Activated naive CD4-positive, alpha-beta T cell treated with anti-CD3 and anti-CD28 coated beads, Interleukin-2, amount 50 U/mL, for 16 hours (primary cell): Measurements from ENCODE around the gene RECK.
"Not testable (repeated sequence)": the region's sequence is repeated elsewhere in the genome, so short reads cannot be mapped to it uniquely, and the experiment has no call there.

Source experiments
- DNase-seq: peaks from one replicate; pipeline ENCODE4 v3.0.0-alpha.2; 2020

Gene RECK

GRCh38 chr9:36036780-36037548 is at the start of gene RECK:
RECK (plus strand) TSS chr9:36036913; CDS start chr9:36036999, 86 bp downstream.
- DNase-seq: peak; percentile 92

DNA sequence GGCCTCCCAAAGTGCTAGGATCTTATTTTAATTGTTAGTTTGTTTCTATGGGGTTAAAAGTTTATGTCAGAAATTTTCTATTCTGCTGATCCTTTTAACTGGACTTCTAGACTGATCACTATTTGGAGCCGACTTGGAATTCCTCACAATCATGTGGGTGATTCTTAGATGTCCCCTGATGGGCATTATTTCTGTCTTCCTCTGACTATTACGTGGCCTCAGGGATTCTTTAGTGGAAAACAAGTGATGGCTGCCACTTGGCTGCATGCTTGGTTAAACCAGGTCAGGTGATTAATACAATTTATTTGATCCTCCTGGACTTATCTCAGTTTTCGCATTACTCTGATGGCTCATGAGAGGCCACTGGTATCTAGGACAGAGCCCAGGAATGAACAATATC is 46.6 kb upstream of the RECK start:
- DNase-seq: no peak

DNA sequence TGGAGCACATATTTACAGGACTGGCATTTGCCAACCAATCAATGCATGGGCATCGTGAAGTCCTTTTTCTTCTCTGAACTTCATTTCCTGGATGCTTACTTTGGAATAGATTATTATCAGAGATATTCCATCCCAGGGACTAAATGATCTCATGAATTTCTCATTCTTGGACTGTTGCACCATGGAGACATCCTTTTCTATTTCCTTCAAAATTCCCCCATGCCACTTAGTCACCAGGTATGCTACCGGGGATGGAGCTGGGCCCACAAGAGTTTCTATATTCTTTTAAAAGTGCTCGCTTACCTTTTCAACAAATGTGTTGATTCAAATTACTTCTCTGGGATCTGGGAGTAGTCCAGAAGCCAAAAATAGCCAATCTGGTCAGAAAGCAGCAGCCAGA is 43.6 kb upstream of the RECK start:
- DNase-seq: not testable (repeated sequence)

GRCh38 chr9:35993976-35994720 is 42.6 kb upstream of the RECK start:
- DNase-seq: no peak

GRCh38 chr9:35994959-35995358 is 41.8 kb upstream of the RECK start:
- DNase-seq: no peak

GRCh38 chr9:35996358-35996970 is 40.2 kb upstream of the RECK start:
- no peak for DNase-seq

DNA sequence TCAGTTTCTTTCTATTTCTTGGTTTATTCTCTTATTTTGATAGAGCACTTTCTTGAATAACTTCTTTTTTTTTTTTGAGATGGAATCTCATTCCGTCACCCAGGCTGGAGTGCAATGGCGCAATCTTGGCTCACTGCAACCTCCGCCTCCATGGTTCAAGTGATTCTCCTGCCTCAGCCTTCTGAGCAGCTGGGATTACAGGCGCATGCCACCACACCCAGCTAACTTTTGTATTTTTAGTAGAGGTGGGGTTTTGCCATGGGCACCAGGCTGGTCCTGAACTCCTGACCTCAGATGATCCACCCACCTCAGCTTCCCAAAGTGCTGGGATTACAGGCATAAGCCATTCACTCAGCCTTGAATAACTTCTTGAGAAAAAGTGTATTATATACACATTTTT is 39.7 kb upstream of the RECK start:
- DNase-seq: not testable (repeated sequence)

DNA sequence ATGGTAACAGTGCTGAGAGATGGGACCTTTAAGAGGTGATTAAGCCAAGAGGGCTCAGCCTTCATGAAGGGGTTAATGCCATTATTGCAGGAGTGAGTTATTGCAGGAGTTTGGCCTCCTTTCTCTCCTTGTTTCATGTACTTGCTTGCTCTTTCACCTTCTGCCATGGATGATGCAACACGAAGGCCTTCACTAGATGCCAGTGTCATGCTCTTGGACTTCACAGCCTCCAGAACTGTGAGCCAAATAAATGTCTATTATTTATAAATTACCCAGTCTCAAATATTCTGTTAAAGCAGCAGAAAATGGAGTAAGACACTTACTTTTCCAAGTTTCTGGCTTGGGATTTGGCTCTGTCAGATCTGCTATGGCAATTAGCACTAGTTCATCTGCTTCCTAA is 38.4 kb upstream of the RECK start:
- no peak for DNase-seq

GRCh38 chr9:36005891-36006290 is 30.8 kb upstream of the RECK start:
- DNase-seq: no peak

DNA sequence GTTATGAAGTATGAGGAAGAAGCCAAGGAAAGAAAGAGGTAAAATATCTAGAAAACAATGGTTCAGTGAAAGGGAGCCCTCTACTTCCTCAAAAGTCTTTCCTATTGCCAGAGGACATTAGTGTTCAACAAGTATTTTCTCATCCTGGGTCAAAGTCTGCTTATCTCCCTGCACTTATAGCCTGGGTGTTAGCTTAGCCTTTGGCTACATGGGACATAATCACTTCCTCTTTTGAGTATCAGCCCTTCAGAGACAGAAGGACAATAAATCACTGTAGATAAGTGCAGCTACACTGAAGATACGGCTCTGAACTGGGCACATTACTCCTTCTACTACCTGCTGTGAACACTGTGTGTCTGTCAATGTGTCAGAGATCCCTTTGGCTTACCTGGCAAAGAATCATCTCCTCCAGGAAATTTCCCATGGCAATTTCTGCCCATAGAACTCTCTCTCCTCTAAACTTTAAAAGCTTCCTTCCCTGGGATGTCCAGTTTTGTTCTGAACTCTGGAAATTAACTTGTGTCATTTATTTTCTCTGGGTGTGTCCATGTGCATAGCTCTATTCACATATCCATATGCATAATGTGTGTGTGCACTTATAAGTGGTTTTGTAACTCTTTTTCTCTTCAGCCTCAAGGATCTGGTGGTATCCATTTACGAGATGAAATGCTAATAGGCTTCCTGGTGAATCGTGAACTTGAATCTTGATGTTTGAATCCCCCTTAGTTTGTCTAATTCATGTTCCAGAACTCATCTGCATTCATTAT is 30.0 kb upstream of the RECK start:
- no peak for DNase-seq

- DNase-seq: no peak
These were observed 29.4 kb upstream of the RECK start for GRCh38 chr9:36007316-36007708.

DNA sequence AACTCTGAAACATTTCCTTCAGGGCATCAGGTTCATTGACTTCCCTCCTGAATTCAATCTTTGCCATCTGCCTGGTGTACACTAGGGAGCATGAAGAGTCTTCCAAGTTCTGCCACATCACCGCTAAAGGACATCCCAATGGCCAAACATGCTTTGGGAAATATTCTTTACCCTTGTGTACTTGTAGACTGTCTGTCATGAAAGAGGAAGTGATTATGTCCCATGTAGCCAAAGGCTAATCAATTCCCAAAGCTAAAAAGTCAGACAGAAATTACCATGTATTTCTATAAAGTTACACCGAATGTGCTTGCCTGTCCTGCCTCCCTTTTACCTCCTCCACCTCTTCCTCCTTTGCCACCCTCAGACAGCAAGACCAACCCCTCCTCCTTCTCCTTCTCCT is 28.9 kb upstream of the RECK start:
- no peak for DNase-seq

- DNase-seq: peak; percentile 58
These were observed 27.9 kb upstream of the RECK start for GRCh38 chr9:36008774-36009300.

DNA sequence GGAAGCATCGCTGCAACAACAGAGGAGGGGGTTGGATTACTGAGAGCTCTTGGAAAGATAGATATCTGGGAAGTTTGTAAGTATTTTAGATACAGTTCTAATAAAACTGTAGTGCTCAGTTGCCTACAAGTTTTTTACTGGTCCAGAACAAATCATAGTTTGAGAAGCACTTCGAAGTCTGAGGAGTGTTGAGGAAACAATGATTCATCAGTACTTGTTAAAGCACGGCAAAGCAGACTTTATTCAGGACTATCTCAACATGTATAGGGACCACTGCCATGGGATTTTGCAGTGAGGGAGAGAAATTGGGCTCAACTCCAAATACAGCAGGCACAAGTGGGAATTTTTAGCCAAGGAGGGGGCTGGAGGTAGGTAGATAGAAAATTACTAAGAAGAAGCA is 25.3 kb upstream of the RECK start:
- DNase-seq: no peak

DNA sequence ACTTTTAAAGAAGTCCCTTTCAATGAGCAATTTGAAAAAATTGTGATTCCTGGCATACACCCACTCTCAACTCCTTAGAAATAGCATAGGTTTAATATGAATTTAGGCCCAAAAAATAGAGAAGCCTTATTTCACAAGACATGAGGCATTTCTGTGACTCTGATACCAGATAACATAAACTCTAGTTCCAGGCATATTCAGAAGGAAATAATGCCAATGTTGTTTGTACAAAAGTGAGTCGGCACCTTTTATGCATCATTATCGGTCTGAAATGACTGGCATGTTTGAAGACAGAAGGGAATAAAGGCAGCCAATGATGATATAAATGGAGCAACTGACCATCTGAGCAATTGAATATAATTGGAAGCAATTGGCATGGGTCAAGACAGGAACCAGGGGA is 19.4 kb upstream of the RECK start:
- no peak for DNase-seq

DNA sequence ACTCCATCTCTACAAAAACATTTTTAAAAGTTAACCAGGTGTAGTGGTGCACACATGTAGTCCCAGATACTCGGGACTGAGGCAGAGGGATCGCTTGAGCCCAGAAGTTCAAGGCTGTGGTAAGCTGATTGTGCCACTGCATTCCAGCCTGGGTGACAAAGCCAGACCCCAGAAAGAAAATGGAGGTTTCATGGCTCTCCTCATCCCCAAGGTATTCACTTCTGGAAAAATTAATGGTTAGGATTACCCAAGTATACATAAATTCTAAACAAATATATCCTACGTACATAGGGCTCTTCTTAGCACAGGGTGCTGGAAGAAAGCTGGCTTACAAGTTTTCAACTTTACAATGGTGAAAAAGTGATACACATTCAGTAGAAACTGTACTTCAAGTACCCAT is 18.6 kb upstream of the RECK start:
- no peak for DNase-seq

- DNase-seq: no peak
These were observed 17.6 kb upstream of the RECK start for GRCh38 chr9:36018891-36019720.

GRCh38 chr9:36021968-36022367 is 14.7 kb upstream of the RECK start:
- no peak for DNase-seq

DNA sequence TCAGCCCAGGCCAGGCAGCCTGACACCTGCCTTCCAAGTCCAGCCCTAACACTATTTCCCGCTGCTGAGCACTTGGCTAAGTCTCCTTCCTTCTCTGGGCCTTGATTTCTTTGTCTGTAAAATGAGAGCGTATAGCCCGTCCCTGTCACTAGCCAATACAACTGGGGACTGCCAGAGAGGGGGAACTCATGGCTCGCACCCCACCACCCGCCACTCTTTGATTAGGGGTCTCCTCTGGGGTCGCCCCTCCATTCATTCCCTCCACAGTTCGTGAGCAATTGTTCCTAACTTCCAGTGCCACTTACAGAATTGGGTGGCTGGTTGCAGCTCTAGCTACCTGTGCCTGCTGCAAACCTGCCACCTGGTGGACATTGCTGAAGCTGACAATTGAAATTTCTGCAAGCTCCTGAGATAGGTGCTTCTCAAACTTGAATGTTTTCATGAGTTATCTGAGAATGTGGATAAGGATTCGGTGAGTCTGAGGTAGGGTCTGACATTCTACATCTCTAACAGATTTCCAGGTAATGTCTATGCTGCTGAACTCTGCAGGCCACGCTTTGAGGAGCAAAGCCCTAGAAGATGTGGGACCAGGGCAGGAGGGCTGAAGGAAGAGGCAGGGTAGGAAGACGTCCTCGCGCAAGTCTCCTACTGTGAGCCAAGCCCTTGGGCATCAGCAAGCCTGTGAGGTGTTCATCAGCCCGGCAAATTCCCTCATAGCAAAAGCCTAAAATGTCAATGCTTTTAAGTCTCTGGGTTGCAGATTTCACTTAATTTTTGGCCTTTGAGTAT is 13.3 kb upstream of the RECK start:
- peak; percentile 73 for DNase-seq

DNA sequence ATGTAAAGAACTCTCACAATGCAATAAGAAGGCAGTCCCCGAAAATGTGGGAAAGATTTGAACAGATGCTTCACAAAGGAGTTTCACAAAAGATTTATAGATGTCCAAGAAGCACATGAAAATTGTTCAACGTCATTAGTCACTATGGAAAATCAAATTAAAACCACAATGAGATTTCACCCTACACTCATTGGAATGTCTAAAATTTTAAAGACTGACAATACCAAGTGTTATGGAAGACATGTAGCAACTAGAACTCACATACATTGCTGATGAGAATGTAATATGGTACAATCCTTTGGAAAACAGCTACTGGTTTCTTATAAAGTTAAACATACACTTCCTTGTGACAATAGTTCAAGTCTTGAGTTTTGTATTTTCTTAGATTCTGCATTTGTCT is 11.0 kb upstream of the RECK start:
- no peak for DNase-seq

DNA sequence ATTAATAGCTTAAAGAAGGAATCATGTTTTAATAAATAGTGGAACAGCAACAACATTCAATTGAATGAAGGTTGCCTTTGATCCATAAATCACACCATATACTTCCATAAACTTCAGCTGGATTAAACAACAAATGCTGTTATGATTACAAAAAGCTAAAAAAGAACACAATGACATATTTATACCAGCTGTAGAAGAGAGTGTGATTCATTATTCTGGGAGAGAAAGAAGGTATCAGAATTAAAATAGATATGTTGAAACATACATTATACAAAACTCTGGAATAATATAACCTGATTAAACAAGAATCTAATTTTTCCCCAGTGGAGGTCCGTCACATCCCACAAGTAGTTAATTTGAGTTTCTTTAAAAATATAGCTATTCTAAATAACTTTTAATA is 7.5 kb upstream of the RECK start:
- no peak for DNase-seq
